Astrocyte (in vitro differentiated cells and primary cell): ENCODE data around the gene KLK2. TPM values are rescaled to one million over a fixed set of nuclear protein-coding genes. Genes with fewer than 3 reads are reported as not detected.

Source experiments
- DNase-seq: peaks from one replicate; pipeline ENCODE4 v3.0.0-alpha.2; 2010; ENCODE audit warnings: low read depth
- FAIRE-seq: peaks from 2 replicates; lab custom pipeline; 2011; peaks lifted over from hg19 to GRCh38; lab: Jason Lieb, UNC
- H2AFZ ChIP-seq: 2 replicates; pipeline ENCODE4 v1.6.0; 2012; ENCODE audit warnings: low read depth, low read length, inconsistent platforms
- H3K27ac ChIP-seq: 2 replicates; pipeline ENCODE4 v1.5.1; 2011; ENCODE audit warnings: low read depth, low read length, inconsistent platforms
- H3K27me3 ChIP-seq: 2 replicates; pipeline ENCODE4 v1.6.0; 2011; ENCODE audit warnings: low read length, inconsistent platforms; ENCODE audit not compliant: insufficient read depth
- H3K36me3 ChIP-seq: 2 replicates; pipeline ENCODE4 v1.5.1; 2011; ENCODE audit warnings: low read length, inconsistent platforms; ENCODE audit not compliant: insufficient read depth
- H3K4me1 ChIP-seq: 2 replicates; pipeline ENCODE4 v1.5.1; 2011; ENCODE audit warnings: low read length, inconsistent platforms; ENCODE audit not compliant: insufficient read depth
- H3K4me2 ChIP-seq: 2 replicates; pipeline ENCODE4 v1.6.0; 2012; ENCODE audit warnings: low read length, inconsistent platforms
- H3K4me3 ChIP-seq: 2 replicates; pipeline ENCODE4 v1.5.1; 2011; ENCODE audit warnings: low read depth, mild to moderate bottlenecking, low read length, inconsistent platforms; ENCODE audit not compliant: insufficient read depth
- H3K79me2 ChIP-seq: 2 replicates; pipeline ENCODE4 v1.6.0; 2012; ENCODE audit warnings: mild to moderate bottlenecking, low read length, inconsistent platforms; ENCODE audit not compliant: insufficient read depth
- H3K9ac ChIP-seq: 2 replicates; pipeline ENCODE4 v1.6.0; 2012; ENCODE audit warnings: mild to moderate bottlenecking, low read length, inconsistent platforms
- H3K9me3 ChIP-seq: 2 replicates; pipeline ENCODE4 v1.5.1; 2012; ENCODE audit warnings: low read depth, mild to moderate bottlenecking, low read length, inconsistent platforms; ENCODE audit not compliant: insufficient read depth
- H4K20me1 ChIP-seq: 2 replicates; pipeline ENCODE4 v1.6.0; 2012; ENCODE audit warnings: low read length, inconsistent platforms; ENCODE audit not compliant: insufficient read depth
- H3K27ac Mint-ChIP-seq: one replicate; pipeline ENCODE4 v1.8.0; 2021; ENCODE audit warnings: mild to moderate bottlenecking, mixed read lengths; ENCODE audit not compliant: unreplicated experiment
- H3K27me3 Mint-ChIP-seq: one replicate; pipeline ENCODE4 v1.8.0; 2021; ENCODE audit warnings: low read depth, mixed read lengths; ENCODE audit not compliant: unreplicated experiment
- H3K36me3 Mint-ChIP-seq: one replicate; pipeline ENCODE4 v1.8.0; 2021; ENCODE audit warnings: low read depth, mixed read lengths; ENCODE audit not compliant: unreplicated experiment
- H3K4me1 Mint-ChIP-seq: one replicate; pipeline ENCODE4 v1.8.0; 2021; ENCODE audit warnings: low read depth, mixed read lengths; ENCODE audit not compliant: unreplicated experiment
- H3K4me3 Mint-ChIP-seq: one replicate; pipeline ENCODE4 v1.8.0; 2021; ENCODE audit warnings: mild to moderate bottlenecking, moderate library complexity, mixed read lengths; ENCODE audit not compliant: unreplicated experiment
- H3K9me3 Mint-ChIP-seq: one replicate; pipeline ENCODE4 v1.8.0; 2021; ENCODE audit warnings: mild to moderate bottlenecking, mixed read lengths; ENCODE audit not compliant: unreplicated experiment
- EZH2 ChIP-seq: IDR thresholded peaks from 2 replicates; pipeline ENCODE4 v1.6.1; 2012; ENCODE audit warnings: mild to moderate bottlenecking, low read length, inconsistent platforms; ENCODE audit not compliant: insufficient read depth
- total RNA-seq: library from RNA; stranded (reverse); gene quantifications from 2 replicates; pipeline ENCODE4 v1.2.1, GENCODE V29; 2021
- TF ChIP-seq, protein P1 (sequence below): IDR thresholded peaks from 2 replicates; pipeline ENCODE4 v1.5.1; 2011; ENCODE audit warnings: low read depth, mild to moderate bottlenecking, inconsistent platforms, low read length, moderate library complexity; ENCODE audit not compliant: insufficient read depth

The KLK2 gene
- total RNA-seq, 1 donor from 2014 or later = not detected

DNA sequence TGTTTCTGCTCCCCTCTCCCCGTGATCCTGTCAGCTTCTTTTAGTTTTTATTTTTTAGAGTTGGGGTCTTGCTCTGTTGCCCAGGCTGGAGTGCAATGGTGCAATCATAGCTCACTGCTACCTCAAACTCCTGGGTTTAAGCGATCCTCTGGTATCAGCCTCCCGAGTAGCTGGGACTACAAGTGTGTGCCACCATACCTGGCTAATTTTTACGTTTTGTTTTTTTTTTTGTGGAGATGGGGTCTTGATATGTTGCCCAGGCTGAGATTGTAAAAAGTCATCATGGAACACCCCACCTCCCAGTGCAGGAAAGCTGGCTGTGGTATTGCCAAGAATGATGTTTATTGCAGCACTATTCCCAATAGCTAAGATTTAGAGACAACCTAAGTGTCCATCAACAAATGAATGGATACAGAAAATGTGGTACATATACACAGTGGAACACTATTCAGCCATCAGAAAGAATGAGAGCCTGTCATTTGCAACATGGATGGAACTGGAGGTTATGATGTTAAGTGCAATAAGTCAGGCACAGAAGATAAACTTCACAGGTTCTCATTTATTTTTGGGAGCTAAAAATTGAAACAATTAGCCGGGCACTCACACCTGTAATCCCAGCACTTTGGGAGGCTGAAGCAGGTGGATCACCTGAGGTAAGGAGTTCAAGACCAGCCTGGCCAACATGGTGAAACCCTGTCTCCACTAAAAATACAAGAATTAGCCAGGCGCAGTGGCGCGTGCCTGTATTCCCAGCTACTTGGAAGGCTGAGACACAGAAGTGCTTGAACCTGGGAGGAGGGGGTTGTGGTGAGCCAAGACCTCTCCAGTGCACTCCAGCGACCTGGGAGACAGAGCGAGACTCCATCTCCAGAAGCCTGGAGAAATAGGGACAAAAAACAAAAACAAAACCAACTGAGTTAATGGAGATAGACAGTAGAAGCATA is 33.3 kb upstream of the KLK2 start:
- Histone ChIP-seq H3K4me3 (no peak overlapping the region), H3K79me2 (no peaks in the 10 kb centered on the region), H3K27me3 (no peaks in the 10 kb centered on the region), H3K4me1 (no peaks in the 10 kb centered on the region), H3K27ac (no peak overlapping the region), H3K9me3 (no peaks in the 10 kb centered on the region), H3K4me2 (no peak overlapping the region), H4K20me1 (no peaks in the 10 kb centered on the region), H2AFZ (no peak overlapping the region), H3K9ac (no peak overlapping the region), H3K36me3 (no peaks in the 10 kb centered on the region)
- FAIRE-seq (no peak), DNase-seq (no peak)
- Mint-ChIP-seq H3K27ac (no peak overlapping the region), H3K4me1 (no peaks in the 10 kb centered on the region), H3K27me3 (peaks cover 61% of the 10 kb centered on the region), H3K9me3 (peaks cover 15% of the 10 kb centered on the region), H3K4me3 (no peak overlapping the region), H3K36me3 (no peaks in the 10 kb centered on the region)
- no peak for TF ChIP-seq EZH2
- TF ChIP-seq, protein P1, sequence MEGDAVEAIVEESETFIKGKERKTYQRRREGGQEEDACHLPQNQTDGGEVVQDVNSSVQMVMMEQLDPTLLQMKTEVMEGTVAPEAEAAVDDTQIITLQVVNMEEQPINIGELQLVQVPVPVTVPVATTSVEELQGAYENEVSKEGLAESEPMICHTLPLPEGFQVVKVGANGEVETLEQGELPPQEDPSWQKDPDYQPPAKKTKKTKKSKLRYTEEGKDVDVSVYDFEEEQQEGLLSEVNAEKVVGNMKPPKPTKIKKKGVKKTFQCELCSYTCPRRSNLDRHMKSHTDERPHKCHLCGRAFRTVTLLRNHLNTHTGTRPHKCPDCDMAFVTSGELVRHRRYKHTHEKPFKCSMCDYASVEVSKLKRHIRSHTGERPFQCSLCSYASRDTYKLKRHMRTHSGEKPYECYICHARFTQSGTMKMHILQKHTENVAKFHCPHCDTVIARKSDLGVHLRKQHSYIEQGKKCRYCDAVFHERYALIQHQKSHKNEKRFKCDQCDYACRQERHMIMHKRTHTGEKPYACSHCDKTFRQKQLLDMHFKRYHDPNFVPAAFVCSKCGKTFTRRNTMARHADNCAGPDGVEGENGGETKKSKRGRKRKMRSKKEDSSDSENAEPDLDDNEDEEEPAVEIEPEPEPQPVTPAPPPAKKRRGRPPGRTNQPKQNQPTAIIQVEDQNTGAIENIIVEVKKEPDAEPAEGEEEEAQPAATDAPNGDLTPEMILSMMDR = no peak

DNA sequence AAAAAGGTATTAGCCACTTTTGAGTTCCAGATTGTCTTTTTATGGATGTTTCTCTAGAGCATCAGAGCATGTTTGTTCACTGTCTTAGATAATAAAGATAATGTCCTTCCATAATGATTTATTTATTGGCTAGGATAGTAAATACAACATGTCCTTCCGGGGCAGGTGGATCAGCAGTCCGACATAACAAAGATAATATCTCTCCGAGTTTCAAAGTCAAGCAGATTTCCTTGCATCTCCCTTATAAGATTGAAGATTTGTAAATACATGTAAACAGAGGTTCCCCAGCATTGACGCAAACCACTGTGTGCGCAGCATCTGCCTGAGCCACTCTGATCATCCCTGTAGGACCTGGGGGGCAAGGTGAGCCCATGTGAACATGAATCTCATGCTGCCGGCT is 31.1 kb upstream of the KLK2 start:
- H3K27me3 ChIP-seq = no peaks in the 10 kb centered on the region
- FAIRE-seq = no peak

More for the DNA sequence above, 31.1 kb upstream of the KLK2 start:
- Histone ChIP-seq H3K9me3 (no peaks in the 10 kb centered on the region), H3K79me2 (no peaks in the 10 kb centered on the region), H4K20me1 (no peaks in the 10 kb centered on the region), H3K27ac (no peak overlapping the region), H2AFZ (no peak overlapping the region), H3K4me2 (no peak overlapping the region), H3K4me1 (no peaks in the 10 kb centered on the region), H3K4me3 (no peak overlapping the region), H3K36me3 (no peaks in the 10 kb centered on the region), H3K9ac (no peak overlapping the region)
- Mint-ChIP-seq H3K9me3 (peaks cover 13% of the 10 kb centered on the region), H3K4me1 (no peaks in the 10 kb centered on the region), H3K27ac (no peak overlapping the region), H3K4me3 (no peak overlapping the region), H3K27me3 (peaks cover 44% of the 10 kb centered on the region), H3K36me3 (no peaks in the 10 kb centered on the region)
- no peak for DNase-seq
- TF ChIP-seq, protein P1 = no peak
- TF ChIP-seq EZH2 = no peak
